ENCODE data around the gene GPR15. TPM values are rescaled to one million over a fixed set of nuclear protein-coding genes. Genes with fewer than 3 reads are reported as not detected.

GPR15 gene
- total and polyA plus RNA-seq, 10 of the 15 experiments (the other 5 are each of a cell fraction or from before 2014, with no cell fraction given), result 70.7 to 150 (median 115) TPM

DNA sequence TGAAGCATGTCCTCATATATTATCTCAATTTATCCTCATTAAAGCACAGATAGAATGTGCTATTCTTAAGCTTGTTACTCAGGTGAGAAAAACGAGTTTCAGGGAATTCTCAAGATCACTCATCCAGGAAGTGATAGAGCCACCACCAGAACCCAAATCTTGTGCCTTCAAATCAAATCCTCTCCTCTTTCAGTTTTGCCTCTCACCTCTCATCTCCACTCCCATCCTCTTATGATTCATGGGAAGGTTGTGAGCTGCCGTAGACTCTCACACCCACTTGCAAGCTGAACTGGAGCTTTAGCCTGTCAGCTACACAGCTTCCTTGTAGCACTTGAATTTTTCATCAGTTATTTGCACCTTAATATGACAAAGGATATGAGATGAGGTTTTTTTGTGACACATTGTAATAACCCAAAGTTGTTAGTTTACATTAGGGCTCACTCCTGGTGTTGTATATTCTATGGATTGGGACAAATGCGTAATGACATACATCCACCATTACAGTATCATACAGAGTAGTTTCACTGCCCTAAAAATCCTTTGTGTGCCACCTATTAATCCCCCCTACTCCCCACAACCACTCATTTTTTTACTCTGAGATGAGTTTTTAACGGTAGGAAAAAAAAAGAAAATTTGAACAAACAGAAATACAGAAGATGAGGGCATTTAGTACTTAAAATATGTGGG, 25.7 kb downstream of the GPR15 start (continued):
- TF ChIP-seq MEF2B (IDR thresholded peaks at IDR 0.05; ENCODE audit: partially characterized antibody, poor library complexity, severe bottlenecking), result peak; percentile 62
- TF ChIP-seq SMAD1 (IDR thresholded peaks at IDR 0.05; ENCODE audit: low read depth, partially characterized antibody), result peak; percentile 32
- peak; percentile 78; the same call in 1 of the 2 replicates for TF ChIP-seq SMAD5 (IDR thresholded peaks at IDR 0.05; ENCODE audit: low read depth)
- TF ChIP-seq, protein P1, sequence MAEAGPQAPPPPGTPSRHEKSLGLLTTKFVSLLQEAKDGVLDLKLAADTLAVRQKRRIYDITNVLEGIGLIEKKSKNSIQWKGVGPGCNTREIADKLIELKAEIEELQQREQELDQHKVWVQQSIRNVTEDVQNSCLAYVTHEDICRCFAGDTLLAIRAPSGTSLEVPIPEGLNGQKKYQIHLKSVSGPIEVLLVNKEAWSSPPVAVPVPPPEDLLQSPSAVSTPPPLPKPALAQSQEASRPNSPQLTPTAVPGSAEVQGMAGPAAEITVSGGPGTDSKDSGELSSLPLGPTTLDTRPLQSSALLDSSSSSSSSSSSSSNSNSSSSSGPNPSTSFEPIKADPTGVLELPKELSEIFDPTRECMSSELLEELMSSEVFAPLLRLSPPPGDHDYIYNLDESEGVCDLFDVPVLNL (IDR thresholded peaks at IDR 0.05; ENCODE audit: low read depth, low read length), result no peak
- TF ChIP-seq STAT3 (IDR thresholded peaks at IDR 0.05; ENCODE audit: low read depth, low read length), result no peak
- peak; percentile 67 to 79; a peak in 2 of 4 replicates for TF ChIP-seq EP300 (IDR thresholded peaks at IDR 0.05; ENCODE audit: borderline replicate concordance in 1 of 2, control insufficient read depth in 1 of 2, low read depth in 2 of 2, low read length in 2 of 2)
- TF ChIP-seq HDGF (IDR thresholded peaks at IDR 0.05), result peak; percentile 61; the same call in 1 of the 2 replicates
- TF ChIP-seq CHD1 (IDR thresholded peaks at IDR 0.05; ENCODE audit: low read depth, low read length), result no peak; the same call in 1 of the 2 replicates
- TF ChIP-seq POLR2AphosphoS5 (IDR thresholded peaks at IDR 0.05; ENCODE audit: low read length), result peak; percentile 72
- TF ChIP-seq EGR1 (IDR thresholded peaks at IDR 0.05; ENCODE audit: borderline replicate concordance in 1 of 2, low read depth in 2 of 2, low read length in 2 of 2), result peak in 1 of 2 experiments; percentile 44; a peak in 1 of 3 replicates
- TF ChIP-seq FOXK2 (IDR thresholded peaks at IDR 0.05), result no peak
- TF ChIP-seq MXI1 (IDR thresholded peaks at IDR 0.05; ENCODE audit: low read depth, low read length), result peak; percentile 70; the same call in 1 of the 2 replicates

Data from GM12878 (cell line).